GM12801 (cell line): Measurements from ENCODE around the gene HIVEP3.

ENCODE experiments used
- CTCF ChIP-seq: IDR thresholded peaks from one replicate; pipeline ENCODE4 v1.5.1; 2011; ENCODE audit warnings: control low read depth; ENCODE audit not compliant: insufficient read length; ENCODE audit errors: extremely low read depth

Gene HIVEP3

GRCh38 chr1:41663671-41664400, 254.9 kb downstream of the HIVEP3 start:
- TF ChIP-seq CTCF, result no peak

GRCh38 chr1:41662765-41663437, 255.8 kb downstream of the HIVEP3 start:
- TF ChIP-seq CTCF, result no peak

- no peak for TF ChIP-seq CTCF
These were observed 256.5 kb downstream of the HIVEP3 start for GRCh38 chr1:41662061-41662764.

- TF ChIP-seq CTCF, result no peak
These were observed 257.2 kb downstream of the HIVEP3 start for GRCh38 chr1:41661428-41662060.

GRCh38 chr1:41660570-41661427, 257.9 kb downstream of the HIVEP3 start:
- no peak for TF ChIP-seq CTCF

GRCh38 chr1:41659903-41660302, 258.8 kb downstream of the HIVEP3 start:
- no peak for TF ChIP-seq CTCF
